Omental fat pad (tissue), 4 donors: ENCODE measurements around the gene NDUFB10. TPM values are rescaled to one million over a fixed set of nuclear protein-coding genes. Genes with fewer than 3 reads are reported as not detected.
A peak's percentile ranks its signal among the peaks of the same experiment; 100 is the strongest.

Source experiments
- ATAC-seq: fragments of 150-250 bp; one replicate; pipeline ENCODE4 v1.9.1; 2016; ENCODE audit warnings: mild to moderate bottlenecking, moderate library complexity; ENCODE audit not compliant: low FRiP score
- DNase-seq: peaks from one replicate; pipeline ENCODE4 v3.0.0-alpha.2; 2019; ENCODE audit warnings: low spot score
- CTCF ChIP-seq, 3 donors: fragments of 450-650 bp; IDR thresholded peaks; one replicate each; pipeline ENCODE4 v1.5.1; 2016 to 2017; ENCODE audit warnings: antibody characterized with exemption in 3 of 3, mild to moderate bottlenecking in 3 of 3, moderate library complexity in 2 of 3
- total RNA-seq, 4 donors: library from RNA; depleted of rRNA; stranded (reverse); fragments of >200 nt; gene quantifications; one replicate each; pipeline ENCODE4 v1.1.0, GENCODE V29; 2016

NDUFB10 gene
- total RNA-seq, 4 donors from 2014 or later, result 144 to 240 (median 183) TPM

- no peak for ATAC-seq
- TF ChIP-seq CTCF (IDR thresholded peaks at IDR 0.05), result no peak
- no peak for DNase-seq
Measured at GRCh38 chr16:1968146-1968953, 9.0 kb downstream of the NDUFB10 start.

GRCh38 chr16:1971796-1972489, 12.6 kb downstream of the NDUFB10 start, which contains the start of gene TBL3:
Gene TBL3 (plus strand): TSS chr16:1972053. CDS start chr16:1972165, 112 bp downstream.
- DNase-seq (peak; percentile 75), ATAC-seq (peak; percentile 90)
- TF ChIP-seq CTCF (IDR thresholded peaks at IDR 0.05), result no peak

GRCh38 chr16:1972490-1972877, 13.1 kb downstream of the NDUFB10 start:
- ATAC-seq (no peak), DNase-seq (no peak)
- TF ChIP-seq CTCF (IDR thresholded peaks at IDR 0.05), result no peak

GRCh38 chr16:1973461-1974156, 14.3 kb downstream of the NDUFB10 start:
- no peak for TF ChIP-seq CTCF (IDR thresholded peaks at IDR 0.05)
- no peak for ATAC-seq

GRCh38 chr16:1974157-1975070, 15.1 kb downstream of the NDUFB10 start:
- TF ChIP-seq CTCF (IDR thresholded peaks at IDR 0.05), result no peak
- DNase-seq, result no peak
- no peak for ATAC-seq

More at GRCh38 chr16:1973461-1974156, 14.3 kb downstream of the NDUFB10 start:
- no peak for DNase-seq
